Smooth muscle cell of bladder (primary cell): ENCODE data around the gene HMGN5. TPM values are rescaled to one million over a fixed set of nuclear protein-coding genes. Genes with fewer than 3 reads are reported as not detected.

Experiments
- total RNA-seq: library from RNA; depleted of rRNA; stranded (reverse); fragments of >200 nt; gene quantifications from 2 replicates; pipeline ENCODE4 v1.2.3, GENCODE V29; 2014

HMGN5 gene
- total RNA-seq: 0.46 and 1.00 TPM in 2 replicates

GRCh38 chrX:81201671-81202455 lies at the start of gene HMGN5, which contains the start of gene SH3BGRL:
Gene HMGN5, minus strand, starts transcription at chrX:81201913. Its CDS starts 80,364 bp downstream, at chrX:81121549.
Gene SH3BGRL, plus strand, starts transcription at chrX:81202102. Its CDS starts 99 bp downstream, at chrX:81202201.

Other genes with a start within 250 kb of the HMGN5 start
- 34.8 and 36.7 TPM in 2 replicates for gene SH3BGRL, start 189 bp upstream of the HMGN5 start, total RNA-seq